Measurements from ENCODE around the gene FUT9. TPM values are rescaled to one million over a fixed set of nuclear protein-coding genes. Genes with fewer than 3 reads are reported as not detected.

FUT9 gene
- total and polyA plus RNA-seq, 2 of the 8 experiments (the other 6 are each of a cell fraction or from before 2014, with no cell fraction given) = 0.85 to 4.9 TPM

DNA sequence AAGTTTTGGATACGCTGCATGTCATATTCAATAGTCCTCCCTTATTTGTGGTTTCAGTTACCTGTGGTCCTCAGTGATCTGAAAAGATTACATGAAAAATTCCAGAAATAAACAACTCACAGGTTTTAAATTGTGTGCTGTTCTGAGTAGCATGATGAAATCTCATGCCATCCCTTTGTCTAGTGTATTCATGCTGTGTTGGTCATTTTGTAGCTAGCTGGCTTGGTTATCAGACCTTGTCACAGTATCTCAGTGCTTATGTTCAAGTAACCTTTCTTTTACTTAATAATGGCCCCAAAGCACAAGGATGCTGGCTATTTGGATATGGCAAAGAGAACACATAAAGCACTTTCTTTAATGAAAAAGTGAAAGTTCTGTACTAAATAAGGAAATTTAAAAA, 78.3 kb downstream of the FUT9 start (continued):
- no peak for TF ChIP-seq FOSL1 (IDR thresholded peaks at IDR 0.05; ENCODE audit: insufficient read depth, low read depth, low read length)
- TF ChIP-seq RXRA (IDR thresholded peaks at IDR 0.05; ENCODE audit: insufficient read depth, low read depth, low read length) = no peak
- TF ChIP-seq TBP (IDR thresholded peaks at IDR 0.05; ENCODE audit: low read depth, low read length) = no peak
- TF ChIP-seq RAD21 (IDR thresholded peaks at IDR 0.05 in 1 of 2, conservative IDR thresholded peaks at IDR 0.05 in 1 of 2; ENCODE audit: low read depth in 2 of 2, low read length in 2 of 2) = no peak
